ENCODE data around the gene LYRM9.

DNA sequence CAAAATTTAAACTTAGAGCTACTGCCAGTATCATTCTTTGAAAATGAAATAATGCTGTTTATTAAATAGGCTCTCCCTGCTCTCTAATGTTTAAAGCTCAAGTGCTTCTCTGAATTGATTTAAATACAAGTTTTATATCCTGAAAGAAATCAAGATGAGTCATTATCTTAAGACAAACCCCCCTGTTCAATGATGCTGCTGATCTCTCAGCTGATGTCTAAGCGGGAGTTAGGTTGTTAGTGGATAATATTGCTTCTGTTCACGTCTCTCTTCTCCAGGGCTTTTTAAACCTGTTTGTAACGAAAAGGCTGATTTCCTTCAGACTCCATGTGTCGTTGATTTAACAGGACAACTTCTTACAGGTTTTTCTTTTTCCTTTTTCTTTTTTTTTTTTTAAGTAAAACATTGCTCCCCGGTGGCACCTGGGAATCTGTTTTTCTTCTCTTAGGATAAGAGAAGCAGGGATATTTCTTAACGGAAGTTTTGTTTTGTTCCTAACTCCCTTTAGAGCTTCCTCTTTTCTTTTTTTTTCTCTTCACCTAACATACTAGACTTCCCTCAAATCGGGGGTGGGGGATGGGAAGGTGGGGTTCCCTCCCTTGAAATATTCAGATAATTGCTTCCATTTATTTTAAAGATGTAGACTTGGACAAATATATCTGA is 807 bp upstream of the LYRM9 start:
- TF ChIP-seq EZH2 (IDR thresholded peaks at IDR 0.05): no peak
- TF ChIP-seq, protein P1, sequence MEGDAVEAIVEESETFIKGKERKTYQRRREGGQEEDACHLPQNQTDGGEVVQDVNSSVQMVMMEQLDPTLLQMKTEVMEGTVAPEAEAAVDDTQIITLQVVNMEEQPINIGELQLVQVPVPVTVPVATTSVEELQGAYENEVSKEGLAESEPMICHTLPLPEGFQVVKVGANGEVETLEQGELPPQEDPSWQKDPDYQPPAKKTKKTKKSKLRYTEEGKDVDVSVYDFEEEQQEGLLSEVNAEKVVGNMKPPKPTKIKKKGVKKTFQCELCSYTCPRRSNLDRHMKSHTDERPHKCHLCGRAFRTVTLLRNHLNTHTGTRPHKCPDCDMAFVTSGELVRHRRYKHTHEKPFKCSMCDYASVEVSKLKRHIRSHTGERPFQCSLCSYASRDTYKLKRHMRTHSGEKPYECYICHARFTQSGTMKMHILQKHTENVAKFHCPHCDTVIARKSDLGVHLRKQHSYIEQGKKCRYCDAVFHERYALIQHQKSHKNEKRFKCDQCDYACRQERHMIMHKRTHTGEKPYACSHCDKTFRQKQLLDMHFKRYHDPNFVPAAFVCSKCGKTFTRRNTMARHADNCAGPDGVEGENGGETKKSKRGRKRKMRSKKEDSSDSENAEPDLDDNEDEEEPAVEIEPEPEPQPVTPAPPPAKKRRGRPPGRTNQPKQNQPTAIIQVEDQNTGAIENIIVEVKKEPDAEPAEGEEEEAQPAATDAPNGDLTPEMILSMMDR (IDR thresholded peaks at IDR 0.05): no peak
- TF ChIP-seq EZH2phosphoT487 (IDR thresholded peaks at IDR 0.05): no peak
